GM12875 (cell line): ENCODE measurements around the gene ATOH8.

Experiments used
- H3K4me3 ChIP-seq: one replicate; pipeline ENCODE4 v1.5.1; 2011; ENCODE audit warnings: low read depth, low read length, control low read depth
- CTCF ChIP-seq: IDR thresholded peaks from 2 replicates; pipeline ENCODE4 v1.5.1; 2011; ENCODE audit warnings: low read depth, mild to moderate bottlenecking, control low read depth, inconsistent platforms, low read length, moderate library complexity, borderline replicate concordance; ENCODE audit not compliant: insufficient read depth

Gene ATOH8

DNA sequence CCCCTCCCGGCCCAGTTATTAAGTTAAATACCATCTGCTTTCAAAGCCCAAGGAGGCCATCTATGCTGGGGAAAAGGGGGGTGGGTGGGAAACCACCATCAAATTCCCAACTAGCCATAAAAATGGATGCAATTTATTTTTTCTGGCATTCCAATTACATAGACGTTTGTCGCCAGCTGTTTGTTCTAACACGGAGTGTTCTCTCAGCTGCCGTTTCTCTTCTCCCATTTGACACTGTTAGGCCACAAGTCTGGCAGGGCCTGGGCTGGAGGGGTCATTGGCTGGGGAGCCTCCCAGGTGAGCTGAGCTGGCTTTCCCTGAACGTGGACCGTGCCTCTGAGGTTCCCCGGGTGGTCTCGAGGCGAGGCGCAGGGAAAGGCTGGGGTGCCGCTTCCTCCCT is 16.6 kb downstream of the ATOH8 start:
- no peak for TF ChIP-seq CTCF
- no peak overlapping the region for H3K4me3 ChIP-seq

DNA sequence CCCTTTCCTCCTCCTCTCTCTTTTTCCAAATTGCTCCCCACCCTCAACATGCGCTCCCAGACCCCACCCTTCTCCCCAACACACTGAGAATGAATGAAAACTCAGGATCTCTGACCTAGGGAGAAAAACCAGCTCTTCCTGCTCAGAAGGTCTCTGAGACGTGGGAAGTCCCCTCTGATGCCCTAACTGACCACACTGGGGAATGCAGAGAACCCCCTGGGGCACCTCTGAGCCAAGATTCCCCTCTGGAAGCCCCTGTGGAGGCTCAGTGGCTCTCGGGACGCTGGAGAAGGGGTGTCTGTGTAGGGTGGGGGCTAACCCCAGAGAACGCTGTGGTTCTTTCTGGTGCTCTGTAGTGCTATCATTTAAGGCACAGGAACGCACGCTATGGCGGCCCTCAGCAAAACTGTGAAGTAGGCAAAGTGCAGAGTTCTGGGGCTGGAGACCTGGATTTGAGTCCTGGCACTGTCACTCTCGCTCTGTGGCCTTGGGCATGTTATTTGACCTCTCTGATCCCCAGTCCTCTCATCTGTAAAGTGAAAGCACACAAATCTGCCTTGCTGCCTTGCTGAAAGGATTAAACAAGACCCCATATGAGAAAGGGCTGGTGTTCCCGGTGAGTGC is 17.1 kb downstream of the ATOH8 start:
- no peak overlapping the region for H3K4me3 ChIP-seq
- no peak for TF ChIP-seq CTCF

GRCh38 chr2:85771486-85771885 is 17.7 kb downstream of the ATOH8 start:
- no peak overlapping the region for H3K4me3 ChIP-seq
- no peak for TF ChIP-seq CTCF

GRCh38 chr2:85772019-85772745 is 18.4 kb downstream of the ATOH8 start:
- TF ChIP-seq CTCF, result no peak
- H3K4me3 ChIP-seq, result no peak overlapping the region

DNA sequence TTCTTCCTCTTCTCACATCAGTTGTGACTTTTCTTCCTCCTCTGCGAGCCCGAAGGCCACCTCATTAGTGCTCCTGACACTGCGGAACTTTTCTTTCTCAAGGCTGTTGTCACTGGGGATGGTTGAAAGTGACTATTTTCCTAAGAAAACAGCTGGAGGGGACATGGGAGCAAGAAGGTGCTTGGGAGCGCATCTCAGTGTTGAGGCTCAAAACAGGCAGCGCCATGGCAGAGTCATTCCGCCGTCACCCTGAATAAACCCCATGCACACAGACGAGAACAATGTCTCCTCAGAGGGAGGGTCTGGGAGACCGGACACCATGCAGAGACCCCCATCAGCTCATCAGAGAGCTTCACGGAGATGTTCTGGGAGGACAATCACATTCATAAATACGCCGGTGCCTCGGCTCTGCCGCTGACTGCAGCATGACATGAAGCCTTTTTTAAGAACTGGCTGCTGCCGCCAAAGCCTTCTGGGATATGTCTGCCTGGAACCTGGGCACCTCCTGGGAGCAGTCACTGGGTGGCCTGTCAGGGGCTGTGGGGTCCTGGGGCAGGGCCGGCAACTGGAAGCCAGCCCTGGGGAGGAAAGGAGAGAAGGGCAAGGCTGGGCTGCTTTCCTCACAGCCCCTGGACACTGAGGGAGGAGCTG is 19.2 kb downstream of the ATOH8 start:
- TF ChIP-seq CTCF, result no peak
- H3K4me3 ChIP-seq, result no peak overlapping the region

DNA sequence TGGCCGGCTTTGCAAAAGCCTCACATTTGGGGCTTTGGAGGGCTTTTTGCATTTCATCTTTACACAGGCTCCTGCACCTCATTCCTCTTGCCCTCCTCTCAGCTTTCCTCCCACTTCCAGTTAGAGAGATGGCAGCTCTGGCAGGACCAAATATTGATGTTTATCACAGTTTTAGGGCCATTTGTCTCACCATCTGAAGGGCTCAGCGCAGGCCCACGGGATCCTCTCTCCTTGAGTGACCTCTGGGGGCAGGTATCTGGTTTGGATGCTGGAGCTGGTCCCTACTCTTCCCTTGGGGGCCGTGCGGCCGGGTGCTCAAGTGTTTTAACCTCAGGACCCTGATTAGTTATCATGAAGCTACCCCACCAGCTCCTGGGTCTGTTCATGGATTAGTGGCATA is 19.9 kb downstream of the ATOH8 start:
- H3K4me3 ChIP-seq, result no peak overlapping the region
- no peak for TF ChIP-seq CTCF
